ENCODE measurements around the gene DNAJC18. TPM values are rescaled to one million over a fixed set of nuclear protein-coding genes. Genes with fewer than 3 reads are reported as not detected.
A peak's percentile ranks its signal among the peaks of the same experiment; 100 is the strongest.

Gene DNAJC18
- total RNA-seq, 2 donors from 2014 or later: 5.9 to 8.5 TPM

- no peak for DNase-seq (ENCODE audit: low spot score)
- TF ChIP-seq CTCF (IDR thresholded peaks at IDR 0.05): no peak
- H3K36me3 ChIP-seq: no peaks in the 10 kb centered on the region
Observed at GRCh38 chr5:139378101-139378825, 61.1 kb downstream of the DNAJC18 start.

GRCh38 chr5:139377226-139377625, 62.1 kb downstream of the DNAJC18 start:
- no peak for DNase-seq (ENCODE audit: low spot score)
- Histone ChIP-seq H3K27ac (no peak overlapping the region), H3K27me3 (no peaks in the 10 kb centered on the region), H3K4me1 (peaks cover 0 to 21% of the 10 kb centered on the region in 2 donors), H3K9me3 (no peaks in the 10 kb centered on the region), H3K36me3 (no peaks in the 10 kb centered on the region), H3K4me3 (no peak overlapping the region)
- no peak for TF ChIP-seq CTCF (IDR thresholded peaks at IDR 0.05)

More at GRCh38 chr5:139378101-139378825, 61.1 kb downstream of the DNAJC18 start:
- H3K27ac ChIP-seq: no peak overlapping the region
- H3K27me3 ChIP-seq: no peaks in the 10 kb centered on the region
- no peaks in the 10 kb centered on the region for H3K9me3 ChIP-seq
- peaks cover 0 to 13% of the 10 kb centered on the region in 2 donors for H3K4me1 ChIP-seq
- no peak overlapping the region for H3K4me3 ChIP-seq

- Histone ChIP-seq H3K9me3 (no peaks in the 10 kb centered on the region), H3K27me3 (no peaks in the 10 kb centered on the region), H3K4me1 (peaks cover 0 to 21% of the 10 kb centered on the region in 2 donors), H3K36me3 (no peaks in the 10 kb centered on the region), H3K27ac (no peak overlapping the region), H3K4me3 (no peak overlapping the region)
- no peak for DNase-seq (ENCODE audit: low spot score)
- TF ChIP-seq CTCF (IDR thresholded peaks at IDR 0.05): no peak
Observed at GRCh38 chr5:139376364-139376763, 63.0 kb downstream of the DNAJC18 start.

GRCh38 chr5:139374909-139375308, 64.4 kb downstream of the DNAJC18 start:
- Histone ChIP-seq H3K4me3 (no peak overlapping the region), H3K36me3 (peaks cover 1% of the 10 kb centered on the region), H3K27me3 (no peaks in the 10 kb centered on the region), H3K9me3 (no peaks in the 10 kb centered on the region), H3K4me1 (peaks cover 0 to 21% of the 10 kb centered on the region in 2 donors), H3K27ac (peak overlapping the region; percentile 74 to 91)
- no peak for DNase-seq (ENCODE audit: low spot score)
- TF ChIP-seq CTCF (IDR thresholded peaks at IDR 0.05): no peak

- H3K9me3 ChIP-seq: no peaks in the 10 kb centered on the region
- H3K36me3 ChIP-seq: peaks cover 29% of the 10 kb centered on the region
- H3K4me3 ChIP-seq: no peak overlapping the region
- TF ChIP-seq CTCF (IDR thresholded peaks at IDR 0.05): no peak
- H3K4me1 ChIP-seq: peaks cover 0 to 27% of the 10 kb centered on the region in 2 donors
- no peaks in the 10 kb centered on the region for H3K27me3 ChIP-seq
- H3K27ac ChIP-seq: peak overlapping the region; percentile 4 to 91
- no peak for DNase-seq (ENCODE audit: low spot score)
Observed at GRCh38 chr5:139371482-139372435, 67.6 kb downstream of the DNAJC18 start.

Data from right atrium auricular region (tissue), 2 donors.